IPS DF 19.7 (cell line): ENCODE data around the gene MASP2.
A peak's percentile ranks its signal among the peaks of the same experiment; 100 is the strongest.
"Not testable (repeated sequence)": the region's sequence is repeated elsewhere in the genome, so short reads cannot be mapped to it uniquely, and the experiment has no call there.

Experiments used
- DNase-seq: peaks from one replicate; pipeline ENCODE4 v3.0.0-alpha.2; 2013; ENCODE audit warnings: low read depth, low spot score

The MASP2 gene

GRCh38 chr1:11046625-11047365, at the start of gene MASP2:
TSS of gene MASP2 (minus strand) at chr1:11047239. CDS start at chr1:11047207, 32 bp downstream.
- no peak for DNase-seq

DNA sequence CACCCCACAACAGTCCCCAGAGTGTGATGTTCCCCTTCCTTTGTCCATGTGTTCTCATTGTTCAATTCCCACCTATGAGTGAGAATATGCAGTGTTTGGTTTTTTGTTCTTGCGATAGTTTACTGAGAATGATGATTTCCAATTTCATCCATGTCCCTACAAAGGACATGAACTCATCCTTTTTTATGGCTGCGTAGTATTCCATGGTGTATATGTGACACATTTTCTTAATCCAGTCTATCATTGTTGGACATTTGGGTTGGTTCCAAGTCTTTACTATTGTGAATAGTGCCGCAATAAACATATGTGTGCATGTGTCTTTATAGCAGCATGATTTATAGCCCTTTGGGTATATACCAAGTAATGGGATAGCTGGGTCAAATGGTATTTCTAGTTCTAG, 36.7 kb upstream of the MASP2 start:
- not testable (repeated sequence) for DNase-seq

DNA sequence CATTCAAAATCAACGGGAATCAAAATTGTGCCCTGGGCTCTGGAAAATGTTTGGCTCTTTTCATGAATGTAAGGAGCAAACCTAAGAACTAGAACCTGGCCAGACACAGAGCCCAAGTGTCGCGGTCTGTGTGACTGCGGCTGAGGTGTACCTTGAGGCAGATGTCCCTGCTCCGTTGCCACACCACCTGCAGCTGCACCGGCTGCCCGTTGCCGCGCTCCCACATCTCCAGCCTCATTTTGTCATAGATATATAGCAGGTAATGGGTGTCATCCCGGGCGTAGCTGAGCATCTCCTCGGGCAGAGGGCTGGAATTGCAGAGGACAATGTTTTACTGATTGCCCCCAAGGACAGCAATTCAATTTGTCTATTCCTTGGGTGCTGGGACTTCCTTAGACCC, 33.9 kb upstream of the MASP2 start:
- no peak for DNase-seq

DNA sequence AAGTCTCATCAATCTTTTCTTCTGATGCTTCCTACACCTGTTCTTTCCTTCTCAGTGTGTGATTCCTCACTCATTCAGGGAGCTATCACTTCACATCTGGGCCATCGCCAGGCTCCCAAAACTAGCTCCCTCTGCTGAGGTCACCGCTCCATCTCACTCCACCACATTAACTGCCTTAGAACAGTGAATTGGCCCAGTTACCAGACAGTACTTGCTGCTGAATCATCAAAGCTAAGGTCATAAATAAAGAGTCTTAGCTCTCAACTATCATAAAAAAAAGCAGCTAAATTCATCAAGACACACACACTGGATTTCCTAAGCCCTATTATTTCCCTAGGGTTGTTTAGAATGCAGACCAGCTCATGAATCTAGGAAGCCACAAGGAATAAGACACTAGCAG, 31.6 kb upstream of the MASP2 start:
- no peak for DNase-seq

- not testable (repeated sequence) for DNase-seq
These were observed 26.4 kb upstream of the MASP2 start for GRCh38 chr1:11073398-11073797.

GRCh38 chr1:11072216-11072917, 25.3 kb upstream of the MASP2 start:
- DNase-seq = no peak

DNA sequence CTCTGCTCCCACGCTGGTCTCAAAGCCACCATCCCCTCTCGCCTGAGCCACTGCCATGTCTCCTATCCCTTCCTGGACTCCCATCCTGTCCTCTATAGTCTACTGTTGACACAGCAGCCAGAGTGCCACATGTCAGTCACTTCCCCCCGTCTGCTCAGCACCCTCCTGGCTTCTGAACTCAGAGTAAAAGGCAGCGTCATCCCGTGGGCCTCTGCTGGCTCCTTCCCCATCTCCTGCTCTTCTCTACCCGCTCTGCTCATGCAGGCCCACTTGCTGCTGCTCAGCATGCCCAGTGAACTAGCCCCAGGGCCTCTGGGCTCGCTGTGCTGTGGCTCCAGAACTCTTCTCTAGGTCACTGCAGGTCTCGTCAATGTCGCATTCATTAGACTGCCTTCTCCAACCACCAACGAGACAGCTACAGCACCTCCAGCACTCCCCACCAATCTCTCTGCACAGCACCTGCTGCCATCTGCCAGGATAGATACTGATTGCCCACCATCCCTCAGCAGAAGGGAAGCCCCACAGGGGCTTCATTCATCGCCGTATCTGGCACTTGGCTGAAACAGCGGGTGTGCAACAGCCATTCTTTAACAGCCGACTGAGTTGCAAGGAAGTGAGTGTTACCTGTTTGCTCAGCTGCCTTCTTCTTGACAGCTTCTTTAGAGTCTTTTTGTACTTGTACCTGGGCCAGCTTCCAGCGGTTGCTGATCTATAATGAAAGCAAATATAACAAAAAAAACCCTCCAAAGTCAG, 24.6 kb upstream of the MASP2 start:
- no peak for DNase-seq

DNA sequence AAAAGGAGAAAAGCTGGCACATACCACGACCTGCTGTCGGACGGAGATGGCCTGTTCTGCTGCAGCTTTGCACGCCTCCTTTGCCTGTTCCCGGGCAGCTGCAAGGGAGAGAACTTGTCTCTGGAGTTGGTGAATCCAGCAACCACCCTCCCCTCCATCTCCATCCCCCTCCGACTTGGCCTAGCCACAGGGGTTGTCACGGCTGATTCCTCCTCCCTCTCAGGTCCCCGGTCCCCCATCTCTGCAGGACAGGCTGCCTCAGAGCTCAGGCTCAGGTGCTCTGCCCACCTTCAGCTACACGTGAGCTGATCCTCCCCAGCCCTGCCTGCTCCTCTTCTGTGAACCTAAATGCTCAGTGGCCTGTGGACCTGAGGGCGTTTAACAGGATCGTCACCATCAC, 23.8 kb upstream of the MASP2 start:
- DNase-seq = no peak

GRCh38 chr1:11068600-11069473, 21.8 kb upstream of the MASP2 start:
- DNase-seq = no peak

- DNase-seq = no peak
These were observed 20.9 kb upstream of the MASP2 start for GRCh38 chr1:11067716-11068599.

DNA sequence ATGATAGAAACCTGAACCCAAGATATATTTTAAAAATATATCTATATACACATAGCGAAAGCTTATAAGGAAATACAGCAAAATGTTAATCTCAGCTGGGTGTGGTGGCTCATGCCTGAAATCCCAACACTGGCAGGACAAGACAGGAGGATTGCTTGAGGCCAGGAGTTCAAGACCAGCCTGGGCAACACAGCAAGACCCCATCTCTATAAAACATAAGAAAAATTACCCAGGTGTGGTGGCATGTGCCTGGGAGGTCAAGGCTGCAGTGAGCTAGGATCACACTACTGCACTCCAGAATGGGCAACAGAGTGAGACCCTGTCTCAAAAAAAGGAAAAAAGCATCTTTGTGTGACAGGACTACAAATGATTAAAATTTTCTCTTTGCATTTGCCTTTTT, 18.8 kb upstream of the MASP2 start:
- DNase-seq = no peak

DNA sequence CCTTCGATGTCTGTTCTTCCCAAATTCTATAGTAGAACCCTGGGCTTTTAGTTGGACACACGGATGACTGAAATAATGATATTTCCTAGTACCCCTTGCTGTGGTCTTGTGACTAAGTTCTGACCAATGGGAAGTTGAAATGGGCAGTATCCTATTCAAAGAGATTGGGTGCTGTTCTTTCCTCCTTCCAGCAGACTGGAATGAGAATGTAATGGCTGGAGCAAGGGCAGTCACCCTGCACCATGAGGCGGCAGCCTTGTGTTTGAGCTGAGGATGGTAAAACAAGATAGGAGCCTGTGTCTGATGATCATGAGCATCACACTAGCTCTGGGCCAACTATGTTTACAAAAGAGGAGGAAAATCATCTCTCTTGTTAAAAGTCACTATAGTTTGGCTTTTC, 17.9 kb upstream of the MASP2 start:
- no peak for DNase-seq

DNA sequence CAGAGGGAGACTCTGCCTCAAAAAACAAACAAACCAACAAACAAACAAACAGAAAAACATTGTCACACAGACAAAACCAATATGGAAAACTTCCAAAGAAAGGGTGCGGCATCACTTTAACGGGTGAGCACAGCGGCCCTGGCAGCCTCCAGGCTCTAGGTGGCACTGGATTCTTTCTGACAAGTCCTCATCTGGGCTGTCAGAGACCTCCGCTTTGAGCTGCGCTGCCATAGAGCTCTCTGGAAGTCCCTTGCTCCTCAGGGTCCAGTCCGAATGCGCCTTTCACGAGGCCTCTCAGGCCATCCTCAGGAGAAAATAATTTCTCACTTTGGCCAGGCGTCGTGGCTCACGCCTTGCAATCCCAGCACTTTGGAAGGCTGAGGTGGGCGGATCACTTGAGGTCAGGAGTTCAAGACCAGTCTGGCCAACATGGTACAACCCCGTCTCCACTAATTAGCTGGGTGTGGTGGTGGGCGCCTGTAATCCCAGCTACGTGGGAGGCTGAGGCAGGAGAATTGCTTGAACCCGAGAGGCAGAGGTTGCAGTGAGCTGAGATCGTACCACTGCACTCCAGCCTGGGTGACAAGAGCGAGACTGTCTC, 17.0 kb upstream of the MASP2 start:
- not testable (repeated sequence) for DNase-seq

GRCh38 chr1:11062965-11063401, 15.9 kb upstream of the MASP2 start:
- DNase-seq = no peak

DNA sequence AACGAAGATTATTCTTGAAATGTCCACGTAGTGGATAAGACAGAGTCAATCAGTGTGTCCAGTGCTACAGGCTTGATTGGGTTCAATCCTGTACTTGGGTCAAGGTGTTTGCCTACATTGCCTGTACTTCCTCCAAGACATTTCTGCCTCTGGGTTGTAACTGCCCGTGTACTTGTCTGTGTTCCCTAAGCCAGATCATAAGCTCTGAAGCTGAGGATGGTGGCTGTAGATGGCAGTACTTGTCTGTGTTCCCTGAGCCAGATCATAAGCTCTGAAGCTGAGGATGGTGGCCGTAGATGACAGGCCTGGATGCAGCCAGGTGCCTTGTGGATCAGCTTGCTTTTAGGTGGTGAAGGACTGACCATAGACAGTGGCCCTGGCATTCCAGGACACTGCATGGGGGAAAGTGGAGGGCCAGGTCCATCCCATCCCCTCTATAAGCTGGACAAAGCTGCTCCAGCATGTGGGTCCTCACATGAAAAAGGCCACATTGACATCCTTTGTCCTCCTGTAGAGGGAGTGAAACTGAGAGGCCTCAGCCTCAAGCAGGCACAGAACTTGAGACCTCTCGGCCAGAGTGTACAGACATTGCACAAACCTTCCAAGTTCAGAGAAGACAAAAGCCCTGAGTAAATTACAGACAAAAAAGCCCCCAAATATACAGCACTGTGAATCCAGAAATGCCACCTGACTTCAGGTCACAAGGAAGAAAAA, 14.8 kb upstream of the MASP2 start:
- no peak for DNase-seq

GRCh38 chr1:11059968-11060830, 13.2 kb upstream of the MASP2 start, which contains the start of gene SRM:
TSS of gene SRM (minus strand) at chr1:11060018. CDS start at chr1:11059943, 75 bp downstream.
- peak; percentile 61 for DNase-seq

- no peak for DNase-seq
These were observed 12.3 kb upstream of the MASP2 start for GRCh38 chr1:11059155-11059967.
